GM10248 (cell line): ENCODE data around the gene NHS.

Experiments
- CTCF ChIA-PET: fragments of 300-600 bp; sonication (Branson Sonifier 250); formaldehyde crosslinking; extraction: SDS; loops from one replicate; lab custom pipeline; 2021; ENCODE audit warnings: antibody characterized with exemption; lab: Yijun Ruan, JAX
- POLR2A ChIA-PET: fragments of 350-650 bp; sonication (Branson Sonifier 250); formaldehyde crosslinking; extraction: SDS; loops from one replicate; lab custom pipeline; 2020; ENCODE audit warnings: antibody characterized with exemption; lab: Yijun Ruan, JAX
- DNase-seq: peaks from one replicate; pipeline ENCODE4 v3.0.0; 2012; ENCODE audit errors: extremely low spot score
- TF ChIP-seq, protein P1 (sequence below): IDR thresholded peaks from 2 replicates; pipeline ENCODE4 v1.5.1; 2012; ENCODE audit warnings: mild to moderate bottlenecking, low read depth; ENCODE audit errors: extremely low read depth, missing control alignments, control extremely low read depth

Gene NHS

DNA sequence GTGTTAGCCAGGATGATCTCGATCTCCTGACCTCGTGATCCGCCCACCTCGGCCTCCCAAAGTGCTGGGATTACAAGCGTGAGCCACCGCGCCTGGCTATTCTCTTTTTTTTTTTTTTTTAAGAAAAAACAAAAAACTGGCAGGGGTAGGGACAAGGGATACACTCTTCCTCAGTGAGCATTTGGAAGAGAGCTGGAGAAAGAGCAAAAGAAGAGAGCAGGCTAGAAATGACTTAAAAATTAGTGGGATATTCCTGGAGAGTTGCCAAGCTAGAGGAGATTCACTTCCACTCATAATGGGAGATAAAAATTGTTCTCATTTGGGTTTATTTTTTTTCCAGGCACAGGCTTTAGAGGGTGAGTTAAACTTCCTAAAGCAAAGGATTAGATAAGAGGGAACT is 222.3 kb downstream of the NHS start:
- no peak for DNase-seq
- POLR2A ChIA-PET, result no interaction called here
- TF ChIP-seq, protein P1, sequence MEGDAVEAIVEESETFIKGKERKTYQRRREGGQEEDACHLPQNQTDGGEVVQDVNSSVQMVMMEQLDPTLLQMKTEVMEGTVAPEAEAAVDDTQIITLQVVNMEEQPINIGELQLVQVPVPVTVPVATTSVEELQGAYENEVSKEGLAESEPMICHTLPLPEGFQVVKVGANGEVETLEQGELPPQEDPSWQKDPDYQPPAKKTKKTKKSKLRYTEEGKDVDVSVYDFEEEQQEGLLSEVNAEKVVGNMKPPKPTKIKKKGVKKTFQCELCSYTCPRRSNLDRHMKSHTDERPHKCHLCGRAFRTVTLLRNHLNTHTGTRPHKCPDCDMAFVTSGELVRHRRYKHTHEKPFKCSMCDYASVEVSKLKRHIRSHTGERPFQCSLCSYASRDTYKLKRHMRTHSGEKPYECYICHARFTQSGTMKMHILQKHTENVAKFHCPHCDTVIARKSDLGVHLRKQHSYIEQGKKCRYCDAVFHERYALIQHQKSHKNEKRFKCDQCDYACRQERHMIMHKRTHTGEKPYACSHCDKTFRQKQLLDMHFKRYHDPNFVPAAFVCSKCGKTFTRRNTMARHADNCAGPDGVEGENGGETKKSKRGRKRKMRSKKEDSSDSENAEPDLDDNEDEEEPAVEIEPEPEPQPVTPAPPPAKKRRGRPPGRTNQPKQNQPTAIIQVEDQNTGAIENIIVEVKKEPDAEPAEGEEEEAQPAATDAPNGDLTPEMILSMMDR, result no peak
- CTCF ChIA-PET, result no interaction called here

DNA sequence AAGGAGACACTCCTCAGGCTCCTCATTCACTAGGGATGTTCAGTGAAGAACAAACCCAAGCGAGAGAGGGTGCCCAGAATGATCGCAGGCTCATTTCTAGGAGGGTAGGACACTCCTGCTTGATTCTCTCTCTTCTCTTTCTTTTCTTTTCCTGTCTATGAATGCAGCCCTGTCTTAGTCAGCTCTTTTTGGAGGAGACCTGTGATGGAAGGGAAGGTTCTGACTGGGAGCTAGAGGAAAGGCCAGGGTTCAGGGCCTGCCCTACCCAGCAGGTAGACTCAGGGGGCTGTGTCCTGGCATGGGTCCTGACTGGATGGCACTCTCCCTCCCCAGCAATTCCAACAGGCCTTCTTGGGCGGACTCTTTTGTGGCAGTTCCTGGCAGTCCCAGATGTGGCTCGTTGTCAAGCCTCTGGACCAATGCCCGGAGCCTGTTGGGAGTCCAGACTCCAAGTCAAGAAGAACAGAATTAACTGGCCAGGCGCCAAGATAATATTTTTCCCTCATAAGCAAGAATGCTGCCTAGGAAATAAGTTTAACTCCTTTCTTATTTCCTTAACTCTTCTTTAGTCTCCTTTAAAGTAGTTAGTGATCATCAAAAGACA is 222.9 kb downstream of the NHS start:
- ChIA-PET CTCF (no interaction called here), POLR2A (no interaction called here)
- TF ChIP-seq, protein P1, result no peak
- DNase-seq, result no peak

DNA sequence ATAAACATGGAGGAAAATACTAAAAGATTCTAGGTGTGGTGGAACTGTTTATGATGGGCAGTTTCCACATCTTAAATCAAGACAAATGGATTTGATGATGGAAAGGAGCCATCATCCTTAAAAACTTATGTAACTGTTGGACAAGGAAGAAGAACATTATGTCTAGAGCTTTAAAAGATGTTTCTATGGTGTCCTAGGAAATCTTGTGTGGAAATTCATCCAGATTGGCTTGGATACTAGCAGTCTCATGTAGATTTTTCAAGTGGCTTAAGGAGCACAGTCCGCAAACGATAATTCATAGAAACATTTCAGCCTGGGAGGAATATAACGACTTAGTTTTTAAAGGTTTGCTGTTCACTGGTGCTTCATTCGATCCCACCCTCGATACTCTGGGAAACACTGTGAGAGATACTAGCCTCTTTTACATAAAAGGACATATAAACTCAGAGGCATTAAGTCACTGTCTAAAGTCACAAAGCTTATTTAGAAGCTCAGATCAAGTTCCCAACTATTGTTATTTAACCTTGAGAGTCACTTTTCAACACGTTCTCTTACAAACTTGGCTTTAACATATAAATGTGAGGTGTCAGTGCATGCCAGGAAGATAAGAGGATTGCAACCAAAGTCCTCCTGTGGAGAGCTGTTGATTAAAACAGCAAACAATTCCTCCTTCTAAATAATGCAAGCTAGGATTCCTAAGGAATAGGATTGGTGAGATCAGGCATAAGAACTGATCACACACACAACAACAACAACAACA is 226.6 kb downstream of the NHS start:
- CTCF ChIA-PET, result interaction anchor here (1.3 kb wide), 1 partner anchor 11 kb away, joined by 3 read pairs; no protein-coding TSS in a partner anchor
- TF ChIP-seq, protein P1, result no peak
- no peak for DNase-seq
- POLR2A ChIA-PET, result no interaction called here

DNA sequence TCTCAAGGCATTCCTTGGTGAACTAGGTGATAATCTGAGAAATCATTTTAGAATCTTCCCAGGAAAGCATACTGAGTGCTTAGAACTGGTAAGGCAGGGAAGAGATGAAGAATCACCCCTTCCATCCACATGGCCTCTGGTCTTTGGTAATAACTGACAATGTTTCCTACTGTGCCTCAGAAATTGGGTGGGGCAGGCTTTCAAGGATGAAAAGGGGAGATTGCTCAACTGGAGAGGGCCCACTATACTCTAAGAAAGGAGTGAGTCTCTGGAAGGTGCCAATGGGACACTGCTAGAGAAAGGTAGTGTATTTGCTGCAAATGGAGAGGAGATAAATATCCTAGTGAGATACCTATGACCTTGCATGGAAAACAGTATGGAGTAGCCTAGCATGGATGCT is 227.2 kb downstream of the NHS start:
- ChIA-PET CTCF (interaction anchor here (1.3 kb wide), 1 partner anchor 11 kb away, joined by 3 read pairs; no protein-coding TSS in a partner anchor), POLR2A (no interaction called here)
- DNase-seq, result no peak
- TF ChIP-seq, protein P1, result no peak

DNA sequence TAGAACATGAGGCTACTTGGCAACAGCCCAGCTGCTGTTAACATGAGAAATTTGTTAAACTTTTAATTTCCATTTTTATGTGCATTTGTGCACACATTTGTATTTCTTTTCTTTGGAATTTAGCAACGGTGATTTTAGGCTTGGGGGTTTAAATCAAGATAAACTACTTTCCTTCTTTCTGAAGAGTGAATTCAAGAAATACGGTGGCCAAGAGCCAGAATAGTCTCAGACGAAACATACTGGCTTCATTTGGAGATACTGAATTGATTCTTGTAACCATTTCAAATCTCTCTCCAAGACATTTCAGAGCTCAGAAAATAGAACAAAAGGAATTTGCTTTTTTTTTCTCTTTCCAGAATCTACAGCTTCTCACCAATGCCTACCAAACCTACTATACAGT is 228.2 kb downstream of the NHS start:
- TF ChIP-seq, protein P1, result no peak
- CTCF ChIA-PET, result interaction anchor here (1.0 kb wide), 1 partner anchor 12 kb away, joined by 3 read pairs; no protein-coding TSS in a partner anchor
- DNase-seq, result no peak
- POLR2A ChIA-PET, result no interaction called here

DNA sequence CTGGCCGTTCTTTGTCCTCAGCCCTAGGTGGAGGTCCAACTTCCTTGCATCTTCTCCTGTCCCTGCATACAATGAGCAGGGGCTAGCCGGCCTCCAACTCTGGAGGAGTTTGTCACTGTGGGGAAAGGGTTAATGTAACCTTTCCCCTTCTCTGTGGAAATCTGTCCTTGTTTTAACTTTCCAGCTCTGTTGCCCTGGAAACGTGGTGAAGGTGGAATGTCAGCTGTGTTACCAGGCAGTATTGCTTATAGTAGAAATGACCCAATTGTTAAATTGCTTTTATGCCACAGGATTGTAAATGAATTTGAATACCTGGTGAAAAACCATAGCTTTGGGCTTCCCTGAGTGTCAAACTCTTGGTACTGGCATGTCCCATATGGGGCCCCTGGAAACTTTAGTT is 230.7 kb downstream of the NHS start:
- CTCF ChIA-PET, result interaction anchor here (2.0 kb wide), 1 partner anchor 14 kb away, joined by 5 read pairs; no protein-coding TSS in a partner anchor
- TF ChIP-seq, protein P1, result no peak
- DNase-seq, result no peak
- POLR2A ChIA-PET, result no interaction called here
